HepG2 (cell line): Measurements from ENCODE around the gene FOXA3. TPM values are rescaled to one million over a fixed set of nuclear protein-coding genes. Genes with fewer than 3 reads are reported as not detected.

ENCODE experiments used
- ATAC-seq: fragments of 200-7000 bp; cut with Tn5 transposase; 3 replicates; pipeline ENCODE4 v1.9.1; 2020; ENCODE audit warnings: mild to moderate bottlenecking, moderate library complexity
- BruUV-seq: library from RNA; stranded (reverse); fragments of 400-500 nt; replicated peaks from 2 replicates; lab custom pipeline; 2021; lab: Mats Ljungman, UMichigan
- CTCF ChIA-PET: fragments of 300-600 bp; formaldehyde crosslinking; extraction: SDS; loops from one replicate; lab custom pipeline; 2021; ENCODE audit warnings: low total read pairs, inconsistent platforms, low intra/inter-chr PET ratio; lab: Yijun Ruan, JAX
- POLR2A ChIA-PET: fragments of 350-600 bp; sonication (Branson Sonifier 250); formaldehyde crosslinking; loops from one replicate; lab custom pipeline; 2020; ENCODE audit warnings: antibody characterized with exemption, inconsistent platforms; lab: Yijun Ruan, JAX
- DNase-seq: peaks from one replicate; pipeline ENCODE4 v3.0.0-alpha.2; 2015; ENCODE audit warnings: low spot score
- FAIRE-seq: peaks from 3 replicates; lab custom pipeline; 2011; peaks lifted over from hg19 to GRCh38; lab: Jason Lieb, UNC
- H2AFZ ChIP-seq: one replicate; pipeline ENCODE4 v1.6.1; 2011; ENCODE audit warnings: low read length, inconsistent platforms
- H3K27ac ChIP-seq: fragments of 300-600 bp; 3 replicates; pipeline ENCODE4 v1.8.0; 2011; ENCODE audit warnings: mixed run types, mild to moderate bottlenecking, mixed read lengths, low read length, inconsistent platforms; ENCODE audit not compliant: insufficient read depth; ENCODE audit errors: extremely low read length
- H3K27me3 ChIP-seq, 2 experiments: fragments of 200-600 bp in 1 of 2; 2 replicates in 1 of 2; 3 replicates in 1 of 2; pipeline versions ENCODE4 v1.6.0 to v1.8.0; 2011; ENCODE audit warnings: low read length in 2 of 2, mild to moderate bottlenecking in 2 of 2, moderate library complexity in 2 of 2, inconsistent platforms in 1 of 2; ENCODE audit not compliant: insufficient read depth in 2 of 2, control insufficient read depth in 1 of 2
- H3K36me3 ChIP-seq, 2 experiments: fragments of 200-600 bp in 1 of 2; replicated peaks in 1 of 2; 2 replicates in 1 of 2; 3 replicates in 1 of 2; pipeline versions ENCODE4 v1.5.1 to v1.8.0; 2011; ENCODE audit warnings: low read length in 2 of 2, inconsistent platforms in 1 of 2; ENCODE audit not compliant: insufficient read depth in 2 of 2, control insufficient read depth in 1 of 2
- H3K4me1 ChIP-seq: 2 replicates; pipeline ENCODE4 v1.5.1; 2012; ENCODE audit warnings: low read length, inconsistent platforms; ENCODE audit not compliant: insufficient read depth
- H3K4me2 ChIP-seq: 2 replicates; pipeline ENCODE4 v1.6.0; 2011; ENCODE audit warnings: low read depth, low read length, inconsistent platforms
- H3K4me3 ChIP-seq, 3 experiments: fragments of 200-600 bp in 1 of 3; sonication (generic), shearing (Covaris generic) in 1 of 3; replicated peaks in 1 of 3; 2 replicates each; pipeline ENCODE4 v1.5.1; 2011 to 2016; ENCODE audit warnings: low read length in 3 of 3, inconsistent platforms in 2 of 3, low read depth in 2 of 3, mild to moderate bottlenecking in 2 of 3, control low read depth in 1 of 3, mixed read lengths in 1 of 3; ENCODE audit not compliant: insufficient read depth in 1 of 3
- H3K79me2 ChIP-seq: one replicate; pipeline ENCODE4 v1.6.1; 2011; ENCODE audit warnings: low read length, inconsistent platforms; ENCODE audit not compliant: insufficient read depth
- H3K9ac ChIP-seq: 2 replicates; pipeline ENCODE4 v1.6.0; 2011; ENCODE audit warnings: mild to moderate bottlenecking, low read depth, low read length, inconsistent platforms; ENCODE audit not compliant: insufficient read depth
- H3K9me3 ChIP-seq: 2 replicates; pipeline ENCODE4 v1.5.1; 2012; ENCODE audit warnings: mild to moderate bottlenecking, low read length
- H4K20me1 ChIP-seq: 2 replicates; pipeline ENCODE4 v1.6.0; 2011; ENCODE audit warnings: inconsistent platforms, mild to moderate bottlenecking, low read length, moderate library complexity; ENCODE audit not compliant: insufficient read depth
- ASH2L ChIP-seq: fragments of 300-600, 200-600 bp; sonication (generic); IDR thresholded peaks from 2 replicates; pipeline ENCODE4 v1.7.0; 2017; ENCODE audit warnings: low read depth, mild to moderate bottlenecking, moderate library complexity, mixed read lengths, low read length; ENCODE audit not compliant: insufficient read length
- ATAD3A ChIP-seq: sonication (generic); formaldehyde crosslinking; IDR thresholded peaks from 2 replicates; pipeline ENCODE4 v1.4.0; 2020; ENCODE audit warnings: missing genetic modification reagents
- BRCA1 ChIP-seq: sonication (generic); formaldehyde crosslinking; IDR thresholded peaks from 2 replicates; pipeline ENCODE4 v1.4.0; 2020; ENCODE audit warnings: missing genetic modification reagents
- CBX1 ChIP-seq: IDR thresholded peaks from one replicate; pipeline ENCODE4 v1.6.1; 2016; ENCODE audit warnings: antibody characterized with exemption, low read depth
- CENPX ChIP-seq: sonication (generic); formaldehyde crosslinking; IDR thresholded peaks from 2 replicates; pipeline ENCODE4 v1.9.0; 2021; ENCODE audit warnings: mild to moderate bottlenecking, missing genetic modification reagents, moderate library complexity
- FOXO1 ChIP-seq: sonication (generic); formaldehyde crosslinking; IDR thresholded peaks from 2 replicates; pipeline ENCODE4 v1.4.0; 2020; ENCODE audit warnings: missing genetic modification reagents
- HNF4A ChIP-seq: sonication (generic); formaldehyde crosslinking; IDR thresholded peaks from 2 replicates; pipeline ENCODE4 v1.4.0; 2020; ENCODE audit warnings: missing genetic modification reagents
- IKZF1 ChIP-seq: fragments of 450-650 bp; IDR thresholded peaks from 2 replicates; pipeline ENCODE4 v1.7.1; 2016
- MAFF ChIP-seq: IDR thresholded peaks from 2 replicates; pipeline ENCODE4 v1.6.1; 2011; ENCODE audit warnings: low read depth, low read length, improper control_type of control experiment
- MAFK ChIP-seq, 2 experiments: IDR thresholded peaks in 1 of 2; conservative IDR thresholded peaks in 1 of 2; 2 replicates each; pipeline ENCODE4 v1.6.1; 2011; ENCODE audit warnings: improper control_type of control experiment in 2 of 2, low read length in 2 of 2
- MATR3 ChIP-seq: sonication (generic); formaldehyde crosslinking; IDR thresholded peaks from 2 replicates; pipeline ENCODE4 v1.4.0; 2020; ENCODE audit warnings: missing genetic modification reagents
- MEF2D ChIP-seq: sonication (generic); formaldehyde crosslinking; IDR thresholded peaks from 2 replicates; pipeline ENCODE4 v1.5.1; 2020; ENCODE audit warnings: mild to moderate bottlenecking, missing genetic modification reagents
- MEIS1 ChIP-seq: sonication (generic); formaldehyde crosslinking; IDR thresholded peaks from 2 replicates; pipeline ENCODE4 v1.9.0; 2021; ENCODE audit warnings: mild to moderate bottlenecking, missing genetic modification reagents, moderate library complexity, borderline replicate concordance
- PAF1 ChIP-seq: IDR thresholded peaks from 2 replicates; pipeline ENCODE4 v1.6.1; 2016; ENCODE audit warnings: missing genetic modification reagents, missing compliant biosample characterization
- PCBP1 ChIP-seq: fragments of 200-400 bp; formaldehyde crosslinking; IDR thresholded peaks from 2 replicates; pipeline ENCODE4 v1.6.1; 2017; ENCODE audit warnings: mild to moderate bottlenecking, low read depth, low read length, borderline replicate concordance
- RAD21 ChIP-seq: fragments of 450-650 bp; formaldehyde crosslinking; IDR thresholded peaks from 2 replicates; pipeline ENCODE4 v1.5.0; 2020; ENCODE audit warnings: mild to moderate bottlenecking
- RCOR2 ChIP-seq: IDR thresholded peaks from 2 replicates; pipeline ENCODE4 v1.6.1; 2016; ENCODE audit warnings: missing biosample characterization, missing genetic modification reagents
- SP4 ChIP-seq: sonication (generic); formaldehyde crosslinking; IDR thresholded peaks from 2 replicates; pipeline ENCODE4 v1.8.1; 2023; ENCODE audit warnings: mild to moderate bottlenecking, missing genetic modification reagents
- TMF1 ChIP-seq: sonication (generic); formaldehyde crosslinking; IDR thresholded peaks from 2 replicates; pipeline ENCODE4 v1.8.1; 2022; ENCODE audit warnings: low read depth, missing genetic modification reagents
- ZNF180 ChIP-seq: sonication (generic); formaldehyde crosslinking; IDR thresholded peaks from 2 replicates; pipeline ENCODE4 v1.4.0; 2020; ENCODE audit warnings: low read depth, missing genetic modification reagents, borderline replicate concordance
- WGBS: methylation state at CpG from one replicate; pipeline ENCODE4 v1.1.6; 2017; ENCODE audit warnings: low lambda C conversion rate; 5-methylcytosine and 5-hydroxymethylcytosine counted together
- in situ Hi-C: cut with HindIII; loops from 2 replicates; pipeline ENCODE4 v1.10.0; 2017; ENCODE audit warnings: low pct_unique_long_range_greater_than_20kb; ENCODE audit not compliant: extremely low pct_ligation_motif_present
- intact Hi-C: fragments of 100-400 bp; cut with micrococcal nuclease; formaldehyde crosslinking; loops from one replicate; pipeline ENCODE4 v1.10.0; 2022; ENCODE audit not compliant: unreplicated experiment
- polyA plus RNA-seq, 8 experiments: library from polyadenylated mRNA; depleted of rRNA in 3 of 8; stranded (reverse) in 7 of 8; unstranded in 1 of 8; fragments of >200 nt; fragmentation: Illumina TruSeq in 4 of 8; extraction: Trizol in 4 of 8; gene quantifications; 2 replicates each; pipeline versions ENCODE4 v1.2.1 to v1.2.3, GENCODE V29; 2011 to 2016; ENCODE audit warnings: low read depth in 4 of 8, missing spikeins in 1 of 8, mixed read lengths in 1 of 8; ENCODE audit not compliant: insufficient read depth in 1 of 8
- total RNA-seq, 5 experiments: library from RNA; depleted of rRNA; stranded (reverse); fragments of >200 nt; fragmentation: Illumina TruSeq; extraction: Trizol; gene quantifications; 2 replicates each; pipeline ENCODE4 v1.2.3, GENCODE V29; 2016; ENCODE audit warnings: low read depth in 1 of 5
- TF ChIP-seq, protein P1 (sequence below), 2 experiments: sonication (generic) in 1 of 2; formaldehyde crosslinking in 1 of 2; IDR thresholded peaks; 2 replicates each; pipeline versions ENCODE4 v1.5.1 to v1.6.1; 2011 to 2020; ENCODE audit warnings: borderline replicate concordance in 1 of 2, low read depth in 1 of 2, low read length in 1 of 2, mild to moderate bottlenecking in 1 of 2, missing genetic modification reagents in 1 of 2, moderate library complexity in 1 of 2
- TF ChIP-seq, protein P2 (sequence below): sonication (generic); formaldehyde crosslinking; conservative IDR thresholded peaks from 2 replicates; pipeline ENCODE4 v1.4.0; 2020; ENCODE audit warnings: missing genetic modification reagents

Gene FOXA3
- total and polyA plus RNA-seq, 2 of the 13 experiments (the other 11 are each of a cell fraction or from before 2014, with no cell fraction given), result 29.8 to 47.6 TPM

DNA sequence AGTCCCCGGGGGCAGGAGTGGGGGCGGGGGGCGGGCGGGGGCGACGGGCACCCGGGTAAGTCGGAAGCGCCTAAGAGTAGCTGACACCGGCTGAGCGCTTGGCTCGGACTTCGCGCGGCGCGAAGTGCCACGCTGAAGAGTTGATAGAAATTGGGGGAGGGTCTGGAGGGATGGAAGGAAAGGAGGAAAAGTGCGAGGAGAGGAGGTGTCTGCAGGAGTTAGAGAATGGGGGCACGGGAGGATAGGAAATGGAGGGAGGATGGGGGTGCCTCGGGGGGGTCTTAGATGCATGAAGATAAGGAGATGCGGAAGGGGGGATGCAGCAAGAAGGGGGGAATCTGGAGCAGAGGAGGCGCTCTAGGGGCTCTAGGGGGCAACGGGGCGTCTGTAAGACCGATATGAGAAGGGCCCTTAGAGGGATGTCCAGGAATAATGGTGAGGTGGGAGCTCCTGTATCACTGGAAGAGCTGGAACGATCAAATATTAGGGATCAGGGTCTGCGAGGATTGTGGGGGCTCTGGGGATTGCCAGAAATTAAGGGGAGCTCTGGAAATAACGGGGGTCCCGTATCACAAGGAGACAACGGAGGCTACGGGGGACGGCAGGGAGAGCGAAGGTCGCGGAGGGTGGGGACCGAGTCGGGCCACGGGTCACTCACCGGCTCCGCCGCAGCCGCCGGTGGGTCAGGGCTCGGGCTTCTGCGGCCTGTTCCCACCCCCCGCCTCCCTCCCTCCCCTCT, 38.0 kb downstream of the FOXA3 start, which contains the start of gene MYPOP:
TSS of gene MYPOP (minus strand) at position 702 of the 739 bp plus-strand sequence. CDS start 840 bp downstream, outside the sequence.
- Histone ChIP-seq H3K36me3 (peaks cover 1 to 13% of the 10 kb centered on the region in 2 experiments; a peak in 3 of 5 replicates), H3K27me3 (peaks cover 0 to 3% of the 10 kb centered on the region in 2 experiments; a peak in 2 of 5 replicates), H3K4me3 (peak within 1 kb of the TSS; percentile 66 to 87 (median 83)), H3K79me2 (peaks cover 17% of the 10 kb centered on the region), H3K4me2 (peak within 1 kb of the TSS; percentile 91), H2AFZ (no peak within 1 kb of the TSS), H3K27ac (peak within 1 kb of the TSS; percentile 90), H3K9me3 (no peaks in the 10 kb centered on the region), H4K20me1 (no peaks in the 10 kb centered on the region), H3K4me1 (peaks cover 45% of the 10 kb centered on the region), H3K9ac (peak within 1 kb of the TSS; percentile 79)
- DNase-seq (no peak), ATAC-seq (peak; percentile 73), FAIRE-seq (no peak)
- no TSS peak for BruUV-seq
- intact Hi-C loops (no loop called here), in situ Hi-C loops (loop anchor here (10.0 kb wide), 1 partner anchor 173 kb away; no protein-coding TSS in a partner anchor)
- CTCF ChIA-PET, result interaction anchor here (1.6 kb wide), 1 partner anchor 19 kb away, joined by 4 read pairs; no protein-coding TSS in a partner anchor
- POLR2A ChIA-PET, result interaction anchor here (0.9 to 3.4 kb wide), 14 partner anchors 9 to 174 kb away, joined by 3 to 24 read pairs (median 4); partner anchors contain the start of genes CCDC61, FOXA3, IRF2BP1 and SIX5
- 1% methylated on average over 30 of the region's 47 CpGs for WGBS
- TF ChIP-seq HNF4A (CRISPR knock-in tag), result no peak
- TF ChIP-seq ASH2L, result peak; percentile 61
- TF ChIP-seq MATR3 (CRISPR knock-in tag), result no peak
- TF ChIP-seq CENPX (CRISPR knock-in tag), result no peak
- no peak for TF ChIP-seq FOXO1
- no peak for TF ChIP-seq TMF1 (CRISPR knock-in tag)
- 0 out of 2 replicates have a peak, but pooled peaks have one; percentile 8 for TF ChIP-seq PCBP1
- no peak for TF ChIP-seq RAD21 (CRISPR knock-in tag)
- no peak for TF ChIP-seq CBX1
- no peak for TF ChIP-seq MAFF
- TF ChIP-seq BRCA1 (CRISPR knock-in tag), result no peak
- TF ChIP-seq SP4 (CRISPR knock-in tag), result no peak
- TF ChIP-seq, protein P1, sequence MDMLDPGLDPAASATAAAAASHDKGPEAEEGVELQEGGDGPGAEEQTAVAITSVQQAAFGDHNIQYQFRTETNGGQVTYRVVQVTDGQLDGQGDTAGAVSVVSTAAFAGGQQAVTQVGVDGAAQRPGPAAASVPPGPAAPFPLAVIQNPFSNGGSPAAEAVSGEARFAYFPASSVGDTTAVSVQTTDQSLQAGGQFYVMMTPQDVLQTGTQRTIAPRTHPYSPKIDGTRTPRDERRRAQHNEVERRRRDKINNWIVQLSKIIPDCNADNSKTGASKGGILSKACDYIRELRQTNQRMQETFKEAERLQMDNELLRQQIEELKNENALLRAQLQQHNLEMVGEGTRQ (IDR thresholded peaks at IDR 0.05; ENCODE audit: low read depth, low read length), result no peak
- TF ChIP-seq, protein P1 (CRISPR knock-in tag; IDR thresholded peaks at IDR 0.05; ENCODE audit: borderline replicate concordance), result no peak
- no peak for TF ChIP-seq PAF1 (CRISPR knock-in tag)
- no peak for TF ChIP-seq MAFK (conservative IDR thresholded peaks at IDR 0.05 in 1 of 2, IDR thresholded peaks at IDR 0.05 in 1 of 2; ENCODE audit: low read length in 2 of 2)
- TF ChIP-seq ATAD3A, result no peak
- TF ChIP-seq, protein P2, sequence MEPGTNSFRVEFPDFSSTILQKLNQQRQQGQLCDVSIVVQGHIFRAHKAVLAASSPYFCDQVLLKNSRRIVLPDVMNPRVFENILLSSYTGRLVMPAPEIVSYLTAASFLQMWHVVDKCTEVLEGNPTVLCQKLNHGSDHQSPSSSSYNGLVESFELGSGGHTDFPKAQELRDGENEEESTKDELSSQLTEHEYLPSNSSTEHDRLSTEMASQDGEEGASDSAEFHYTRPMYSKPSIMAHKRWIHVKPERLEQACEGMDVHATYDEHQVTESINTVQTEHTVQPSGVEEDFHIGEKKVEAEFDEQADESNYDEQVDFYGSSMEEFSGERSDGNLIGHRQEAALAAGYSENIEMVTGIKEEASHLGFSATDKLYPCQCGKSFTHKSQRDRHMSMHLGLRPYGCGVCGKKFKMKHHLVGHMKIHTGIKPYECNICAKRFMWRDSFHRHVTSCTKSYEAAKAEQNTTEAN (CRISPR knock-in tag), result no peak
- TF ChIP-seq MEF2D, result no peak
- no peak for TF ChIP-seq ZNF180
- no peak for TF ChIP-seq RCOR2 (CRISPR knock-in tag)
- TF ChIP-seq MEIS1 (CRISPR knock-in tag), result no peak
- no peak for TF ChIP-seq IKZF1
